Measurements from ENCODE around the gene IRAK1. TPM values are rescaled to one million over a fixed set of nuclear protein-coding genes. Genes with fewer than 3 reads are reported as not detected.

Gene IRAK1
- total RNA-seq, 1 experiment from 2014 or later, result 432 TPM

DNA sequence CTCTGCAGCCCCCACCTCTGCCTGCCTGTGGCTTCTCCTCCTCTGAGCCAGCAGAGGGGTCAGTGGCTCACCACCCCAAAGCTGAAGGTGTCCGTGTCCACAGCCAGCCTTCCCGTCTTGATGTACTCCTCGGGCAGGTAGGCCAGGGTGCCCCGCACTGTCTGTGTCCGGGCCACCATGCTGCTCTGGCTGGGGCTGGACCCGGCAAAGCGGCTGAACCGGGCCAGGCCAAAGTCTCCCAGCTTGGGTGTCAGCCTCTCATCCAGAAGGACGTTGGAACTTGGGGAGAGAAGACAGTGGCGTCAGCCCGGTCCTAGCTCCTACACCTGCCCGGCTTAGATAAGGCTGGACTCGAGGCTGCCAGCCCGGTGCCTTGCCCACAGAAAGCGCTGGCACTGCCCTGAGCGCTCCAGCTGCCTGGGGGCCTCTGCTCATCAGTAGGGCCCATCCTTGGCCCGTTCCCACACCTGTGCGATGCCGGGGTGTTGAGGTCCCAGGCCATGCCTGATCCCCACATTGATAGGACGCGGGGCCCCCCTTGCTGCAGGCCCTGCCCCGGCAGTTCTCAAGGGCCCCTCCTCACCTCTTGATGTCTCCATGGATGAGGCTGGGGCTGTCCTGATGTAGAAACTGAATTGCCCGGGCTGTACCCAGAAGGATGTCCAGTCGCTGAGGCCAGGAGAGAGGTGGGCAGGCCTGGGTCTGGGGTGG is 3.2 kb downstream of the IRAK1 start:
- no peaks in the 10 kb centered on the region for H3K27me3 ChIP-seq (ENCODE audit: control insufficient read depth, insufficient read depth, low read length)
- peaks cover 39% of the 10 kb centered on the region for H3K4me1 ChIP-seq (ENCODE audit: control insufficient read depth, insufficient read depth, low read length)
- ATAC-seq (no peak), DNase-seq (ENCODE audit: low read depth, low spot score) (no peak)
- ChIA-PET POLR2A (no interaction called here), CTCF (no interaction called here)
- no peak overlapping the region for H3K27ac ChIP-seq (ENCODE audit: low read length)
- TF ChIP-seq, protein P1, sequence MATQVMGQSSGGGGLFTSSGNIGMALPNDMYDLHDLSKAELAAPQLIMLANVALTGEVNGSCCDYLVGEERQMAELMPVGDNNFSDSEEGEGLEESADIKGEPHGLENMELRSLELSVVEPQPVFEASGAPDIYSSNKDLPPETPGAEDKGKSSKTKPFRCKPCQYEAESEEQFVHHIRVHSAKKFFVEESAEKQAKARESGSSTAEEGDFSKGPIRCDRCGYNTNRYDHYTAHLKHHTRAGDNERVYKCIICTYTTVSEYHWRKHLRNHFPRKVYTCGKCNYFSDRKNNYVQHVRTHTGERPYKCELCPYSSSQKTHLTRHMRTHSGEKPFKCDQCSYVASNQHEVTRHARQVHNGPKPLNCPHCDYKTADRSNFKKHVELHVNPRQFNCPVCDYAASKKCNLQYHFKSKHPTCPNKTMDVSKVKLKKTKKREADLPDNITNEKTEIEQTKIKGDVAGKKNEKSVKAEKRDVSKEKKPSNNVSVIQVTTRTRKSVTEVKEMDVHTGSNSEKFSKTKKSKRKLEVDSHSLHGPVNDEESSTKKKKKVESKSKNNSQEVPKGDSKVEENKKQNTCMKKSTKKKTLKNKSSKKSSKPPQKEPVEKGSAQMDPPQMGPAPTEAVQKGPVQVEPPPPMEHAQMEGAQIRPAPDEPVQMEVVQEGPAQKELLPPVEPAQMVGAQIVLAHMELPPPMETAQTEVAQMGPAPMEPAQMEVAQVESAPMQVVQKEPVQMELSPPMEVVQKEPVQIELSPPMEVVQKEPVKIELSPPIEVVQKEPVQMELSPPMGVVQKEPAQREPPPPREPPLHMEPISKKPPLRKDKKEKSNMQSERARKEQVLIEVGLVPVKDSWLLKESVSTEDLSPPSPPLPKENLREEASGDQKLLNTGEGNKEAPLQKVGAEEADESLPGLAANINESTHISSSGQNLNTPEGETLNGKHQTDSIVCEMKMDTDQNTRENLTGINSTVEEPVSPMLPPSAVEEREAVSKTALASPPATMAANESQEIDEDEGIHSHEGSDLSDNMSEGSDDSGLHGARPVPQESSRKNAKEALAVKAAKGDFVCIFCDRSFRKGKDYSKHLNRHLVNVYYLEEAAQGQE (IDR thresholded peaks at IDR 0.05; ENCODE audit: insufficient read depth in 1 of 2, low read depth in 2 of 2, low read length in 1 of 2), result no peak
- TF ChIP-seq, protein P2, sequence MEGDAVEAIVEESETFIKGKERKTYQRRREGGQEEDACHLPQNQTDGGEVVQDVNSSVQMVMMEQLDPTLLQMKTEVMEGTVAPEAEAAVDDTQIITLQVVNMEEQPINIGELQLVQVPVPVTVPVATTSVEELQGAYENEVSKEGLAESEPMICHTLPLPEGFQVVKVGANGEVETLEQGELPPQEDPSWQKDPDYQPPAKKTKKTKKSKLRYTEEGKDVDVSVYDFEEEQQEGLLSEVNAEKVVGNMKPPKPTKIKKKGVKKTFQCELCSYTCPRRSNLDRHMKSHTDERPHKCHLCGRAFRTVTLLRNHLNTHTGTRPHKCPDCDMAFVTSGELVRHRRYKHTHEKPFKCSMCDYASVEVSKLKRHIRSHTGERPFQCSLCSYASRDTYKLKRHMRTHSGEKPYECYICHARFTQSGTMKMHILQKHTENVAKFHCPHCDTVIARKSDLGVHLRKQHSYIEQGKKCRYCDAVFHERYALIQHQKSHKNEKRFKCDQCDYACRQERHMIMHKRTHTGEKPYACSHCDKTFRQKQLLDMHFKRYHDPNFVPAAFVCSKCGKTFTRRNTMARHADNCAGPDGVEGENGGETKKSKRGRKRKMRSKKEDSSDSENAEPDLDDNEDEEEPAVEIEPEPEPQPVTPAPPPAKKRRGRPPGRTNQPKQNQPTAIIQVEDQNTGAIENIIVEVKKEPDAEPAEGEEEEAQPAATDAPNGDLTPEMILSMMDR (IDR thresholded peaks at IDR 0.05), result no peak
- no peak for TF ChIP-seq SIN3A (IDR thresholded peaks at IDR 0.05; ENCODE audit: borderline replicate concordance, insufficient read depth, low read depth, low read length)
- no peak for TF ChIP-seq POLR2AphosphoS5 (IDR thresholded peaks at IDR 0.05; ENCODE audit: low read depth, low read length)
- no peak for TF ChIP-seq TCF7L2 (IDR thresholded peaks at IDR 0.05; ENCODE audit: low read depth, low read length)
- BruUV-seq (replicated peaks), result no TSS peak
- H3K4me3 ChIP-seq (ENCODE audit: low read depth in 2 of 2, low read length in 2 of 2), result no peak overlapping the region
- no peaks in the 10 kb centered on the region for H3K9me3 ChIP-seq (ENCODE audit: control insufficient read depth, insufficient read depth, low read depth, low read length)
- in situ Hi-C loops (cut with HindIII; ENCODE audit: low pct_unique_long_range_greater_than_20kb, low sequenced_read_pairs) (no loop called here), intact Hi-C loops (cut with micrococcal nuclease; ENCODE audit: unreplicated experiment) (no loop called here)
- no peaks in the 10 kb centered on the region for H3K36me3 ChIP-seq (ENCODE audit: control insufficient read depth, insufficient read depth, low read length)

DNA sequence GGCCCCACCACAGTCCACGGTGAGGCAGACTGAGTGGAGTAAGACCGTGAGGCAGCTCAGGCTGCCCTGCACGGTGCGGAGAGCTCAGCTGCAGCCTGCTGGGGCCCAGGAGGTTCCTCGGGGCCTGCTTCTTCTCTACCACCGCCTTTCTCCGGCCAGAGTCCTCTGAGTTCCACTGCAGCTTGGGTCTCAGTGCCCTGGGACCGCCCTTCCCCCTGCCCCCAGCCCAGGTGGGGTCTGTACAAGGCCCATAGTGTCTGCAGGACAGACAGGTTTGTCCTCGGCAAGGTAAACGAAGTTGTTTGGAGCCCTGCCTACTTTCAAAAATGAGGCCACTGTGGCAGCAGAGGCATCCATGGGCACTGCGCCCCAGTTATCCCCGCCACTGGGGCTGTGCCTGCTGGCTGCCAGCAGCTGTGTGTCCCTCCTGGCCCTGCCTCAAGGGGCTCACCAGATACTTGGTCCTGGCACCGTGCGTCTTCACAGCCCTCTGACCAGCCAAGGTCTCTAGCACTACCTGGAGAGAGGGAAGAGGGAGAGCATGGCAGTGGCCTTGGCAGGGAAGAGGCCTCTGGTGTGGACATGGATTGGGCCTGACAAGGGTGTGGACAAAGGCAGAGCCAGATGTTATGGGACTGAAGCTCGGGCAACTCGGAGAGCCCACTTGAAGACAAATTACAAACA is 4.0 kb downstream of the IRAK1 start:
- Histone ChIP-seq H3K9me3 (ENCODE audit: control insufficient read depth, insufficient read depth, low read depth, low read length) (no peaks in the 10 kb centered on the region), H3K27me3 (ENCODE audit: control insufficient read depth, insufficient read depth, low read length) (no peaks in the 10 kb centered on the region), H3K4me1 (ENCODE audit: control insufficient read depth, insufficient read depth, low read length) (peaks cover 31% of the 10 kb centered on the region), H3K36me3 (ENCODE audit: control insufficient read depth, insufficient read depth, low read length) (no peaks in the 10 kb centered on the region; the same call in 1 of the 2 replicates), H3K4me3 (ENCODE audit: low read depth in 2 of 2, low read length in 2 of 2) (no peak overlapping the region), H3K27ac (ENCODE audit: low read length) (no peak overlapping the region)
- in situ Hi-C loops (cut with HindIII; ENCODE audit: low pct_unique_long_range_greater_than_20kb, low sequenced_read_pairs) (no loop called here), intact Hi-C loops (cut with micrococcal nuclease; ENCODE audit: unreplicated experiment) (no loop called here)
- BruUV-seq (replicated peaks), result no TSS peak
- no peak for ATAC-seq
- DNase-seq (ENCODE audit: low read depth, low spot score), result no peak
- POLR2A ChIA-PET, result no interaction called here
- CTCF ChIA-PET, result no interaction called here
- TF ChIP-seq SIN3A (IDR thresholded peaks at IDR 0.05; ENCODE audit: borderline replicate concordance, insufficient read depth, low read depth, low read length) (no peak), TCF7L2 (IDR thresholded peaks at IDR 0.05; ENCODE audit: low read depth, low read length) (no peak), POLR2AphosphoS5 (IDR thresholded peaks at IDR 0.05; ENCODE audit: low read depth, low read length) (no peak)
- TF ChIP-seq, protein P1 (IDR thresholded peaks at IDR 0.05; ENCODE audit: insufficient read depth in 1 of 2, low read depth in 2 of 2, low read length in 1 of 2), result no peak
- TF ChIP-seq, protein P2 (IDR thresholded peaks at IDR 0.05), result no peak

All from Panc1 (cell line).